HG02588 (cell line): ENCODE data around the gene NRXN3.

Experiments used
- ATAC-seq: cut with Tn5 transposase; IDR thresholded peaks from one replicate; pipeline ENCODE4 v1.9.1; 2021; ENCODE audit warnings: mild to moderate bottlenecking, moderate library complexity; ENCODE audit not compliant: unreplicated experiment

NRXN3 gene

GRCh38 chr14:78170203-78170602 is at the start of gene NRXN3:
NRXN3 (plus strand) TSS chr14:78170373; CDS start chr14:78243094, 72,721 bp downstream.
- ATAC-seq = no peak

- no peak for ATAC-seq
These were observed 47.7 kb upstream of the NRXN3 start for GRCh38 chr14:78122436-78122835.

DNA sequence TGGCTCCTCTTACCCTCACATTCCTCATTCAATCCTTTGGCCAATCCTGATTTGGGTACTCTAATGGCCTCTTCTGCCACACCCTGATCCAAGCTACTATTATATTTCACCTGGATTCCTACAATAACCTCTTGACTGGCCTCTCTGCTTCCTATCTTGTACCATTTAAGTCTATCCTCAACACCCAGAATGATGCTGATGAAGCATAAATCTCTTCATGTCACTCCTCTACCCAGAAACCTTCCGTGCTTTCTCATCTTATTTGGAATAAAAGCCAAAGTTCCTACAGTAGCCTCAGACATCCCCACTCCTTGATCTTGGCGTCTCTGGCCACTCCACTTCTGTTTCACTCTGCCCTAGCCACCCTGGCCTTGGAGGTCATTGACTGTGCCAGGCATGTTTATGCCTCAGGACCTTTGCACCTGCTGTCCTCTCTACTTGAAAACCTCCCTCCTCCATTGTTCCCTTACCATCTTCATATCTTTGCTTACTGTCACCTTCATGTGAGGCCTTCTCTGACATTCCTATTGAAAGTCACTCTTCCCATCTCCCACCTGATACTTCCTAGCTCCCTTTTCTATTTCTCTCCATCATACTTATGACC is 46.4 kb upstream of the NRXN3 start:
- ATAC-seq = no peak

DNA sequence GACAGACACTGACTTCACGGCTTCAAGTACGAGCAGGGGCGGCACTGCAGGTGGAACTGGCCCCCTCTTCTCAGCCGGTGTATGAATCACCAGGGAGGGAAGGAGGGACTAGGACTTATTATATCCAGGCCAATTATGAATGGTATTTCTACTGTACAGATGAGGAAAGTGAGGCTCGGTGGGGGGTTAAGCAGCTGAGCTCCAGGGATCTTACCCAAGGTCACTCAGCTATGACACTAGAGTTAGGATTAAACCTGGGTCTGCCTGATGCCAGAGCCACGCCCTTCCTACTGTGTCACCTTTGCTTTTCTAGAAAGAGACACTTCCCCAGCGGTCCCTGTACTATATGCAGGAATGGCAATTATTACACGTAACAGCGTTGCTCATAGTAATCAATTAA is 42.2 kb upstream of the NRXN3 start:
- ATAC-seq = no peak

DNA sequence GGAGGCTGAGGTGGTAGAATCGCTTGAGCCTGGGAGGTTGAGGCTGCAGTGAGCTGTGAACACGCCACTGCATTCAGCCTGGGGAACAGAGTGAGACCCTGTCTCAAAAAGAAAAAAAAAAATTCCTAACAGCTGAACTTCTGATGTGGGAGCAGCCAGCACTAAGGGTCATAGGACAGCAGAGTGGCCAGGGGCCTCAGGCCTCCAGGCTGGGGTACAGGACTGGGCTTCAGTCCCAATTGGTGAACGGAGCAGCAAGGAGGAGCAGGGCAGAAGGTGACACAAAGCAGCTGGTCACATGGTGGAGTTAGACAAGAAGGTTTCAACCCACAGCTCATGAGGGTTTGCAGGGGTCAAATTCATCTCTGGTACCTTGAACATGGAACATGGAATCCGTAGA is 40.8 kb upstream of the NRXN3 start:
- no peak for ATAC-seq

- no peak for ATAC-seq
These were observed 39.8 kb upstream of the NRXN3 start for GRCh38 chr14:78130356-78130755.

- no peak for ATAC-seq
These were observed 39.0 kb upstream of the NRXN3 start for GRCh38 chr14:78131201-78131600.

- no peak for ATAC-seq
These were observed 38.6 kb upstream of the NRXN3 start for GRCh38 chr14:78131616-78132015.

- ATAC-seq = no peak
These were observed 34.7 kb upstream of the NRXN3 start for GRCh38 chr14:78135450-78135891.

- ATAC-seq = no peak
These were observed 33.5 kb upstream of the NRXN3 start for GRCh38 chr14:78136695-78137094.

- no peak for ATAC-seq
These were observed 28.6 kb upstream of the NRXN3 start for GRCh38 chr14:78141590-78141989.

- ATAC-seq = no peak
These were observed 27.2 kb upstream of the NRXN3 start for GRCh38 chr14:78142998-78143397.

DNA sequence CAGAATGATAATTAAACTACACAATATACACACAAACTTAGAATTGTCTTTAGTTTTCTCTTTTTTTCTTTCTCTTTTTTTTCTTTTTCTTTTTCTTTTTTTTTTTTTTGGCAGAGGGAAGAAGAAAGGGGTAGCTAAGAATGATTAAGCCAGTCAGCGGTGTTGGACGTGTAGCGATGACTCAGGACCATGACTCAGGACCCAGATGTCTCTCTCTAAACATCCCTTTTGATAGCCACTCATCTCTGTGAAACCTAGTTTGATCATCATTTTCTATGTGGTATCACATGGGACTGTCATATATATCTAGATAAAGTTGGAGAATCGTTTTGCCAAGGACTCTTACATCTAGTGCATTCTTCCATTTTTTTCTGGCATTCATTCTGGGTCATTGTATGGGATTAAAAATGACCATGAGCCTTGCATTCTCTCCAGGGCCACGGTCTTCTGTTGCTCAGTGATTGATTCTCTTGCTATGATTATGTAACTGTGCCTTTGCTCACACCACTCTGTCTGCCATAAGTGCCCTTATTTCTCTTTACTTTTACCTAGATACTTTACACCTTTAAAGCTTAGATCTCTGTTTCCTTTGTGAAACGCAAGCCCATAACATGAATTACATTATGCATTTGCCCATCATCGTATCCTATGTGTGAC is 26.6 kb upstream of the NRXN3 start:
- ATAC-seq = no peak

DNA sequence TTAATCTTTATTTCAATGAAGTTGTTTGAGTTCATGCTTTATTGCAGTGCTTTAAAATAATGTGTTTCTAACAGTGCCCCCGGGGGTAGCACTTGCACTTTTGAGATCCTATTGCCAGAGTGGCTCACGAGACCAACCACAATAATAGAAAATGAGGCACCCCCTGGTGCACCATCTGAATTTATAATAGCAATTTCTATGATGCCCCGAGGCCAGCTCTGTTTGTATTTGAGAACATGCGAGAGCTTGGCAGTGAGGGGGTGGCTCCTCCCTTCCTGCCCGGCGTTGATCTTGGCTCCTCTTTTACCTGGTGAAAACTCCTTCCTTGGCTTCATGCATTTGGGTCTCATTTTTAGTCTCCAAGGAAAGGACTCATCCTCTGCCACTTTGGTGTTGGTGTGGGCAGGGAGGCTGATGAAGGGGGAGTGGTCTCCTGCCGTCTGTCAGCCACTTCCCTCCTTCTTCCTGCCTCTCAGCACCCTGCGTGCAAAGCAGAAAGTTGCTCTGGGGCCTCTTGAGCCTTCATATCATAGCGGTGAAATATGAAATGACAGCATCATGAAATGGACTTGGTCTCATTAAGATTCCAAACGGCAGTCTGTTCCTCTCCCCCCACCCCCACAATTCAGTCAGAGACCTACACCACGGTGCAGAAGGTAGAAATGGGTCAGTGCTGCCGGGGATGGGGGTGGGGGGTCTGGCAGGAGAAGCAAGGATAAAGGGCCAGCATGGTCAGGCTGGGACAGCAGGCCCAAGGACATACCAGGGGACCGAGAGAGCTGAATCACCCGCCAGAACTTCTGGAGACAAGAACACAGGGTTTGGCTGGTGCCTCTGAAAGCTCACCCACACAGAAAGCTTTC is 17.7 kb upstream of the NRXN3 start:
- ATAC-seq = no peak

GRCh38 chr14:78153064-78153341 is 17.2 kb upstream of the NRXN3 start:
- no peak for ATAC-seq

DNA sequence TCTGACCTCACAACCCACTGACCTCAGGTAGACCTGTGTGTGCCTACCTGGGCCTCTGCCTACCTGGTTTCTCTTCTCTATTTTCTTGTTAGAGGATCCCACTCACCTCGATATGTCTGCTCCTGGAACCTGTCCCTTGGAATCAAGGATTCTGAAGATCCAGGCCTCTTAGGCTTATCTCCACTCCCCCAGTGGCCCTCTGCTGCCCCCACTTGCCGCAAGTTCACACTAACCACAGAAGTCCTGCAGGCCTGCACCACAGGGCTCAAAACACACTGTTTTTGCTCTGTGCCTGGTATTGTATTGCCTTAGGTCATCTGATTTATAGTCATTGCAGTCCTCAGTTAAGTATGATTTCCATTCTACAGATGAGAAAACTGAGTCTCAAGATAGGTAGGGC is 15.3 kb upstream of the NRXN3 start:
- ATAC-seq = no peak

DNA sequence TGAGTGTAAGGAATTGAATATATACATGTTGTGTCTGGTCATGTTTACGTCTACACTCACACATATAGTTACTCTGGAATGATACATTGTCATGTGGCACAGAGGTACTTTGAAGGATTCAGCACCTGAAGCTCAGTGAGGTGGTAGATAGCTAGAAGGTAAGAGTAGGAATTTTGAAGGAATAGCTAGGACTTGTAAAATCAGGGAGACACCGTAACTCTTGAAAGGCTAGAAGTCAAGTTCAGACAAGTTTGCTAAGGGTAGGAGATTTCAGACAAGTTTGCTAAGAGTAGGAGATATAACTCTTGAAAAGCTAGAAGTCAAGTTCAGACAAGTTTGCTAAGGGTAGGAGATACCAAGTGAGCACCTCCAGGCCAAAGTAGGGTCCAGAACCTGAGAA is 14.0 kb upstream of the NRXN3 start:
- ATAC-seq = no peak

DNA sequence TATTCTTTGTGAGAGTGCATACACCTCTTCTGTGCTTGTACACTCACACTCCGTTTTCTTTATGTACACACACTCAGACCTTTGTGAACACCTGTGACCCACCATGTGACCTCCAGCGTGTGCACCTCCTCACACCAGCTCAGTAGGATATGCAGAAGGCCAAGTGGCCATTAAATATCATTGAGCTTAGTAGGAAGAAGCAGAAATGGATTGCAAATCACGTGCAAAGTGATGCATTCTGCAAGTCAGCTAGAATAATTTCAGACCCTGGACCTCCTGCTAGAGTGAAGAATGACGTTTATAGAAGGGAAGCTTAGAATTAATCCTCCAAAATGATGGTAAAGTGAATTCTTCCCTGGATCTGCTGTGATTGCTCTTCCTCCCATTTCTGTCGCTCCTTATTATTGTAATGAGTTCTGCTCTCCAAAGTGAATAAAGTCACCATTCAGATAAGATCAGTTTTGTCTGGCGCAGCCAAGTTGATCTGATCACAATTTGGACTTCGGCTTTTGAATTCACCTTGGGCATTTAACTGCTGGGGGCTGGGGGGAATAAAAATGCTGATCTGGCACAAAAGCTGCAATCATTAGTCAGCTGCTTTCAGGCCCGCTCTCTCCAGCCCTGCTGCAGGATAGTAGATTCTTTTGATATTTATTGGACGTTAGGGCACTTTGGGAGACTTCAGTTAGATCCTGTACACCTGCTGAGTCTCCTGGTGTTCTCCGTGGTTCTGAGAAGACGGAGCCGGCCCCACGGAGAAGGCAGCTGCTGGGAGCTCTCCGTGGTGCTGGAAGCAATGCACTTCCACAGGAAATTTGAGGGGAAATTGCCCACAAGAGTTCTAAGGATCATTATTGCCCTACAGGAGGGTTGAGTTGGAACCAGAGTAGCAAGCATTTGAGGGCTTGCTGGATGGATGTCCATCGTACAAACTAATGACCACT is 12.4 kb upstream of the NRXN3 start:
- ATAC-seq = no peak

- ATAC-seq = no peak
These were observed 8.0 kb upstream of the NRXN3 start for GRCh38 chr14:78162202-78162601.

GRCh38 chr14:78164226-78164853 is 5.8 kb upstream of the NRXN3 start:
- no peak for ATAC-seq

GRCh38 chr14:78172428-78172827 is 2.3 kb downstream of the NRXN3 start:
- no peak for ATAC-seq
